AG20443 (cell line): ENCODE results near the gene SRSF8.

Experiments used
- DNase-seq: peaks from one replicate; pipeline ENCODE4 v3.0.0; 2012; ENCODE audit warnings: low spot score, mixed read lengths

The SRSF8 gene

GRCh38 chr11:95068549-95068948, 1.8 kb downstream of the SRSF8 start:
- DNase-seq, result peak; percentile 55

DNA sequence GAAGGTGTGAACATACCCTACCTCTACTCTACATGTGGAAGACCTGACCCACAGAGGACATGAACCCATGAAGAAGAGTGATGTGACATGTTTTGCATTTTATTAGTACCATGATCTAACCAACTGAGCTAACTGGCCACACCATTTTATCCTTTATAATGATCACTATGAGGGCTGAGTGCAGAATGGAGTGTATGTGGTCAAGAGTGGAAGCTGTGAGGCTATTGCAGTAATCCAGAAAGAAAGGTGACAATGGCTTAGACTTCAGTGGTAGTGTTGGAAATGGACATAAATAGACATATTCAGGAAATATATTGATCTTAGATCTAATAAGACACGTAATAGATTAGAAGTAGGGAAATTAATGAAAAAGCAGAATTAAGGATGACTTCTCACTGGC, 3.8 kb downstream of the SRSF8 start:
- DNase-seq, result no peak

DNA sequence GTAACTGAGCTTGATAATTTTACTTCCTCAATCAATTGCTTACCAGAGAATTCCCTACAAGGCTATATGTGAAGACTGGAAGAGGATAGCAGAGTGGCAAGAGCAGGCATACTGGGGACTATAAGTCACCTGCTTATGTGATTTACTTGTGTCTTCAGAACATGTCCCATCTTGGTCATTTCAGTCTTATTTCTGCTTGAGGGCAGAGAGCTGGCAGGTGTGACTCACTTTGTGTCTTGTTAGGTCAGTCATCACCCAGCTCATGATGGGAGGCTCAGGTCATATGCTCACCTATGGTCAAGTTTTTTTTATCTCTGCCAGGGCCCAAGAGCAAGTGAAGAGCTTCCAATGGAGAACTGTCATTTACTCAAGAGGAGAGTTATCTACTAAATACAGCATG, 6.2 kb downstream of the SRSF8 start:
- DNase-seq, result no peak

- DNase-seq, result no peak
Observed at GRCh38 chr11:95074792-95075563, 8.3 kb downstream of the SRSF8 start.

GRCh38 chr11:95076416-95076815, 9.7 kb downstream of the SRSF8 start:
- DNase-seq, result peak; percentile 14

- DNase-seq, result no peak
Observed at GRCh38 chr11:95076981-95077380, 10.3 kb downstream of the SRSF8 start.

DNA sequence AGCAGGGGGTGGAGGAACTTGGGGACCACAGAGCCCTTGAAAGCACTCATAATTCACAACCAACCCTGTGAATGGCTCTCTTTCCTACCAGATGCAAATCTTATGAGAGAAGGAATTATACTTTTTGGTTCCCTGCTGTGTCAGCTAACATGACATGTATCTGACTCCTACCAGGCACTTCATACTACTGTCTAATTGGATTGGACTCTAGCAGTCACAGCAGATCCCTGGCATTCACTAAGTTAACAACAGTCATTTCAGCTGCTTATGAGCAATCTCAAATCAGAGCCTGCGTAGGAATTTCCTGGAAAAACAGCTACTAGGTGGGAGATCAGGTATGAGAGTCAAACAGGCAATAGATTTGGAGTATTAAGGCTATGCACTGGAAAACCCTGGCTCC, 11.8 kb downstream of the SRSF8 start:
- DNase-seq, result no peak

GRCh38 chr11:95081010-95081409, 14.3 kb downstream of the SRSF8 start:
- no peak for DNase-seq

- DNase-seq, result no peak
Observed at GRCh38 chr11:95081412-95081811, 14.7 kb downstream of the SRSF8 start.

DNA sequence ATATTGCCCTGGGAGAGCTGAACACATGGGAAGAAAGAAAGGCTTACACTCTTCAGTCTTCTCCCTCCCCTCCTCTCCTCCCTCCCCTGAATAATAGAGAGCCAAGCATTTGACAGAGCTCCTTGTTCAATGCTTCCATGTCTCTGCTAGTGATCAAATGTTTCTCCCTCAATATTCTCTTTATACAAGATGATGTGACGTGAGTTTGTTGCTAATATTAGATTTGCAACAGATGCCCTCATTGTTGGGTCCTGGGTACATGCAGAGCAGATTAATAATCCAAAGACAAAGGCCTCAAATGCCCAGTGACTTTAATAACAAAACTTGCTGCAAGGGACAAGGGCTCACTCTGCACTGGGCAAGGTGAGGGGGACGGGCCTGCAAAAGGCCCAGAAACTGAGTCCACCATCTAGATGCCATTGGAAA, 15.9 kb downstream of the SRSF8 start:
- DNase-seq, result no peak

DNA sequence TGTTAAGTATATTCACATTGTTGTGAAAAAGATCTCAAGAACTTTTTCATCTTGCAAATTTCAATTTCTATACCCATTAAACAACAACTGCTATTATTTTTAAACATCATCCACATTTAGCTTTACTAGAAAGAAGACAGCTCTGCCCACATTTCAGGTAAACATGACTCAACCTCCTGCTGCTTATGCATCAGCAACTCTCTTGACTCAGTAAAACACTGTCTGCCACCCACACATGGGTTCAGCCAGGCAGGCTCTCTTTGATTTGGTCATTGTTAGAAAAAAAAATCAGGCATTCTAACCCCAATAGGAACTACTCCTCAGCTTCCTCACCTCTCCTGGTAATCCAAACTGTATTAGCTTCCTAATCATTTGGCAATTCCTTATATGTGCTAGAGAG, 17.8 kb downstream of the SRSF8 start:
- no peak for DNase-seq

GRCh38 chr11:95085117-95085816, 18.5 kb downstream of the SRSF8 start:
- no peak for DNase-seq

DNA sequence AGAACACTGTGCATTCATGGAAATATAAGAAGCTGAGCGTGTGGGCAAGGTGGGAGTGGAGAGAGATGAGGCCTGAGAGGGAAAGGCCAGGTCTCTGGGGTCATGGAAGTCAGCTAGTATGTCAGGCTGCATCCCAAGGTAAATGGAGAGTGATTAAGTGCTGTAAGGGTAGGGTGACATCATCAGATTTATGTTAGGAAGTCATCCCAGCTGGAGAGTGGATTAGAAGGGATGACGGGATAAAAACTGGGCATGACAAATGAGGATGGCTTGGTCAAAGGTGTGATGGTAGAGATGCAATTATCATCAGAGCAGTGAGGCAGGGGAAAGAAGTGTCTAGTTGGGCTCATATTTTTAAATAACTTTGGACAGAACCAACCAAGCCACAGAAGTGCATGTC, 19.4 kb downstream of the SRSF8 start:
- no peak for DNase-seq

DNA sequence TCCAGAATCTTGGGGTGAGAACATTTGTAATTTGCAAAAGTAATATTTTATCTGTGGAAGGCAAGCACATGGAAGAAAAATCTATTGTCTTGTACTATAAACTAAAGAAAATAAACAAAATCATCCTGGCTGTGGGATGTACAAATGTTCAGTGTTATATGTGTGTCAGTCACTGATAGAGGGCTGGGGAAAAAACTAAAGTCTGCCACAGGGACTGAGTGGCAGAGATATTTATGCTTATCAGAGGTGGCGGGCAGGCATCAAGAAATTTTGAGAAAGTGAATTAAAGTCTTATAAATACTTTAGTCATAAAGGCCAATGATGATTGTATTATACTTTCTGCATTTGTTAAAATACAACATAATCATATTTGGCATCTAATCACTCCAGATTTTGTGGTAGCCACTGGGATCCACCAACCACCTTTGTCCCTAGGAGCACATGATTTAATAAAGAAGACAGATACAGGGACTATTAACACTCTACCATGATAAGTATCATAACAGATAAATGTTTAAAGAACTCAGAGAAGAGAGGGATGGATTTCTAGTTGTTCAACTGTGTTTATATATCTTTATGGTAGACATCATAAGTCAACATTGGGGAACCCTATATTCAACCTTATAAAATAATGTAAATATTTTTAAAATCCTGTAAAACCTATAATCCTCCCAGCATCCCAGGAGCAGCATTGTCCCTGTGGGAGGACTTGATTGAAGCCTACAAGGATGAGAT, 20.3 kb downstream of the SRSF8 start:
- DNase-seq, result no peak

- no peak for DNase-seq
Observed at GRCh38 chr11:95088946-95089619, 22.4 kb downstream of the SRSF8 start.

DNA sequence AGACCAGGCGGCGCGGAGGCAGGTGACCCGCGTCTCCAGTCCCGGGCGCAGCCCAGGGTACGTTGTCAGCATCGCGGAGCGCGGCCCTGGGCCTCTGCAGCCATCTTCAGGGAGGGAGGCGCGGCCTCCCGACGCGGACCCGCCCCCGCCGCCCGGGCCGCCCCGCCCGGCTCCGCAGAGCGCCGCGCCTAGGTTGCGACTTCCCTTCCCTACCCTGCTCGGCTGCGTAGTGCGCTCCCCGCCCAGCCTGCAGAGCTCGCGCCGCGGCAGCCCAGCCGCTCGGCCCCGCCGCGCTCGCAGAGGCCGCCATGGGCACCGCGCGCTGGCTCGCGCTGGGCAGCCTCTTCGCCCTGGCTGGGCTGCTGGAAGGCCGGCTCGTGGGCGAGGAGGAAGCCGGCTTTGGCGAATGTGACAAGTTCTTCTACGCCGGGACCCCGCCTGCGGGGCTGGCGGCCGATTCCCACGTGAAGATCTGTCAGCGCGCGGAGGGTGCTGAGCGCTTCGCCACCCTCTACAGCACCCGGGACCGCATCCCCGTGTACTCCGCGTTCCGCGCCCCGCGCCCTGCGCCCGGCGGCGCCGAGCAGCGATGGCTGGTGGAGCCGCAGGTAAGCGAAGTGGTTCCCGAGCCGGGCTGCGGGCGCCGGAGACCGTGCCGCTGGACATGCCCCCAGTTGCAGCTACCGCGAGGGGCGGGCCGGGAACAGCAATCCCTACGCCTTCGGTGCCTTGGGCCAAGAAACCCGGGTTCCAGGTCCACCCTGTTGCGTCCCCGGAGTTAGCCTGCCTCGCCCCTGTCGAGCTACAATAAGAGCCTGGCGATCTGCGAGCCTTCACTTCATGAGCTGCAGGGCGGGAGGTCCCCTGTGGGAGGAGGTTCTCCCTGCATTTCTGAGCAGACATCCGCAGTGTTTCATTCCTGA, 23.2 kb downstream of the SRSF8 start, which contains the start of gene ENDOD1:
Gene ENDOD1 (plus strand): TSS at position 227 of the 923 bp plus-strand sequence. CDS start 82 bp downstream, at position 309.
- peak; percentile 95 for DNase-seq

DNA sequence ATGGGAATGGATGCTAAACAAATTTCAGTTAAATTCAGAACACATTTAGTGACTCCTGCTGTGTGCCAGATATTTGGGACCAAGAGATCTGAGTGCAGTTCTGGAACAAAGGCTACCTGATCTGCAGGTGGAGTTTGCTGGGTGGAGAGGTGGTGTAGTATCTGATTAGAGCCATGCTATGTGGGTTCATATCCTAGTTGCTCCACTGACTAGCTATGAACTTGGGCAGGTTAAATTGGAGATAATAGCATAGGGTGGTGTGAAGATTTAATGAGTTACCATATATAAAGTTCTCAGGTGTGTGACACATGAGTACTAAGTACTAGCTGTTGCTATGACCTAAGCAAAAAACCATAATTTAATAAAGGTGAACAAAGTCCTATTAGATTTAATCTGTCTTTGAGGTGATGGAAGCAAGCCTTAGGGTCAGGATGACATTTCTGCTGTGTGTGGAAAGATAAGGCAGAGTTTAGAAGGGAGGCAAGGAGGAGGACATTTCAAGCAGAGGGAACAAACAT, 25.0 kb downstream of the SRSF8 start:
- no peak for DNase-seq

DNA sequence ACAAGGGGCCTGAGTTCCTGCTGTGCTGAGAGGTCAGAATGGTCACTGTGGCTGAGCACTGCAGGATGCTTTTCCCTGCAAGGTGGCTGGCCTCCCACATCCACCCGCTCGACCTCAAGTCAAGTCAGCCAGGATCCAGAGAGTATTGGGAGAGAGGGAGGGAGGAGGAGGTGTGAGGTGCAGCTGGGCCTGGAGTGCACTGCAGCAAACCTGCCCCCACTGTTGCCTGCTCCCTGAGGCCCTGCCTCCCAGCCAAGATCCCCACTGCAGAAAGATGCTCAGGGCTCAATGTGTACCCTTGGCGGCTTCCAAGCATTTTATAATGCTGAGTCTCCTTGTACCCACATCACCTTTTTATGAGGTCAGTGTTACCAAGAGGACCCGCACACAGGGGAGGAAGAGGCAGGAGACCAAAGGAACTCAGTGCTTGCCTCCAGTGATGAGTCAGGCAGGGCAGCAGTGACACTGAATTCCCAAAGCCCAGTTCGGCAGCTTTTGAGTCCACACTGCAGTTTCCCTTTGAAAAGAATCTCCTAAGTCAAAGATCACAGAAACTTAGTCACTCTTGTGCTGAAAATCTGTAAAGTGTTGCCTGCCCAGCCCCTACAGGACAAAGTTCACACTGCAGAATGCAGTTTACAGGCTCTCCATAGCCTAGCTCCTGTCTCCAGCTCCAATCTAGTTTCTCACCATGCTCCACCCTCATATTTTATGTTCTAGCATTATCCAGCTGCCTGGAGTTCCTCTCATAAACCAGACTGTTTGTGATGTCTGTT, 26.0 kb downstream of the SRSF8 start:
- DNase-seq, result peak; percentile 63

DNA sequence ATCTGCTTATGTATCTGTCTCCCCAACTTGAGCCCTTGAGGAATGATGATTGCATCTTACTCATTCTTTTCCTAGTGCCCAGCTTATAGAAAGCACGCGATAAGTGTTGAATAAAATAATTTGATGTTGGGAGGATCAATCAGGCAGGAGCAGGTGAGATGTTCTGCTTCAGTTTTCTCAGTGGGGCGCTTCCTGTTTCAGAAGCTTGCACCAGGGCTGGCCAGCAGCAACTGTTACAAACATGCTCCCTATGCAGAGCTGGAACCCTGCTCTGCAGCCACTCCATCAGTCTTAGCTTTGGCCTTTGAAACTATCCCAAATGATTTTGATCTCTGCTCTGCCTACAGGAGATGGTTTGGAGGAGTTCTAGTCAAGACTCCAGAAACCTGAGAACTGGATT, 26.8 kb downstream of the SRSF8 start:
- no peak for DNase-seq
